Activated CD4-positive, alpha-beta T cell treated with anti-CD3 and anti-CD28 coated beads for 1 hour (primary cell): ENCODE results near the gene FAM3D.
"Not testable (repeated sequence)": the region's sequence is repeated elsewhere in the genome, so short reads cannot be mapped to it uniquely, and the experiment has no call there.

Source experiments
- DNase-seq: peaks from one replicate; pipeline ENCODE4 v3.0.0-alpha.2; 2020

The FAM3D gene, protein sequence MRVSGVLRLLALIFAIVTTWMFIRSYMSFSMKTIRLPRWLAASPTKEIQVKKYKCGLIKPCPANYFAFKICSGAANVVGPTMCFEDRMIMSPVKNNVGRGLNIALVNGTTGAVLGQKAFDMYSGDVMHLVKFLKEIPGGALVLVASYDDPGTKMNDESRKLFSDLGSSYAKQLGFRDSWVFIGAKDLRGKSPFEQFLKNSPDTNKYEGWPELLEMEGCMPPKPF

DNA sequence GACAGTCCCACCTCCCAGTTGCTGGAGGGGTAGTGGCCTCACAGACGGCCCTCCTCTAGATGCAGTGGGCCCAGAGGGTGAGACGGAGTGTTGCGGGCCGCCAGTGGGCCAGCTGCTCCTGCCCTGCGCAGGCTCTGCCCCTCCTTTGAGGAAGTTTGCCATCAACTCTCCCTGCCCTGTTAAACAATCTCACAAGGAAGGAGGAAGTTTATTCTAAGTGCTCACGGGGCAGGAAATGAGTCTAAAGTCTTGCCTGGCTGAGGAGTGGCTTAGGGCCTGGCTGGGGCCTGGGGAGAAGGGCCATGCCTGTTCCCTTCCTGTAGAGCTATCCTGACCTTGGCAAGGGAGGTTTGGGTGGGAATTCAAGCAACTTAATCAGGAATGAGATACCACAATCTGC lies at the start of gene FAM3D:
Gene FAM3D (minus strand): TSS at position 92 of the 400 bp plus-strand sequence. CDS start 11,211 bp downstream, outside the sequence.
- no peak for DNase-seq

DNA sequence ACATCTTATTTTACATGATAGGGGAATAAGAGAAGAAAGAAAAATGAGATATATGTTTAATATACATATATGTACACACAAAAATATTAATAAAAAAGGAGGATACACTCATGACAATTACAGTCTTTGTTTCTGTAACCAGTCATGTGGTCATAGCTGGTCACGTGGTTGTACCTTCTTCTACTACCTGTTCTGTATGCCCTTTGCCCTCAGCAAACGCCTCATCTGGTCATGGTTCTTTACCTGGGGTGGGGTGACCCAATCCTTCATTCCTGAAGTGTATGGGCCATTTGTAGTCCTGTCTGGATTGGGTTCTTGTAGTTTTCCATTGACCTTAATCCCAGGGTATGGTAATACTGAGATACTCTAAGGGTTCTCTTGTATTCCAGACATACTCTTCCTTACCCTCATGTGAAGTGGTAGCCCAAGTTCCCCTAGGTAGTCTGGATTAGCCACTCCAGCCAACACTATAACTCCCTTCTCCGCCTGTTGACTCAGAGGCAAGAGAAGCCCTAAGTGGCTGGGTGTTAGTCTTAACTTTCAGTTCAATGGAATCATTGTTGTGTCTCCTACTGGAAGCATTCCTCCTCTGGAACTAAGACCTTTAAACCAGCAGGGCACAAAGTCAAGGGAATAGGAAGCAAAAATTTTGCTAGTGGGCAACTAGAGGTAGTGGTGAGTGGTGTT lies 47.3 kb upstream of the FAM3D start:
- DNase-seq = no peak

DNA sequence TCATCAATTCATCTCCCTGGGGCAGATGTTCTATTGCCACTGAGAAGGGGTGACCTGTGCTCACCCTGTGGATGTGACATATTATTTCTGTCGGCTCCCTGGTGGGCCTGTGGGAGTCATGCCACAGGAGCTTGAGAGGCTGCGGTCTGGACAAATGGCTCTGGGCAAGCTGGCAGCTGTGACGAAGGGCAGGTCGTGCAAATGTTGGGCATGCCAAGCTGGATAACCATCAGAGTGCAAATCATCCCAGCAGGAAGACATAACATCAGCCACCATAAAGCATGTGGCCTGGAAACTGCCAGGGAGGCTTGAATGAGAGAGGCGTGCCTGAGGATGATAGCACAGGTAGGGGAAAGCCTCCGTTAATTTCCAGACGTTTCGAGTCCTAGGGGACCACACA lies 45.3 kb upstream of the FAM3D start:
- DNase-seq = no peak

DNA sequence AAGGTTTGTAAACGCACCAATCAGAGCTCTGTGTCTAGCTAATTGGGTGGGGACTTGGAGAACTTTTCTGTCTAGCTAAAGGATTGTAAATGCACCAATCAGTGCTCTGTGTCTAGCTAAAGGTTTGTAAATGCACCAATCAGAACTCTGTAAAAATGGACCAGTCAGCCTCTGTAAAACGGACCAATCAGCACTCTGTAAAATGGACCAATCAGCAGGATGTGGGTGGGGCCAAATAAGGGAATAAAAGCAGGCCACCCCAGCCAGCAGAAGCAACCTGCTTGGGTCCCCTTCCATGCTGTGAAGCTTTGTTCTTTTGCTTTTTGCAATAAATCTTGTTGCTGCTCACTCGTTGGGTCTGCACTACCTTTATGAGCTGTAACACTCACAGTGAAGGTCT lies 42.4 kb upstream of the FAM3D start:
- DNase-seq = not testable (repeated sequence)

DNA sequence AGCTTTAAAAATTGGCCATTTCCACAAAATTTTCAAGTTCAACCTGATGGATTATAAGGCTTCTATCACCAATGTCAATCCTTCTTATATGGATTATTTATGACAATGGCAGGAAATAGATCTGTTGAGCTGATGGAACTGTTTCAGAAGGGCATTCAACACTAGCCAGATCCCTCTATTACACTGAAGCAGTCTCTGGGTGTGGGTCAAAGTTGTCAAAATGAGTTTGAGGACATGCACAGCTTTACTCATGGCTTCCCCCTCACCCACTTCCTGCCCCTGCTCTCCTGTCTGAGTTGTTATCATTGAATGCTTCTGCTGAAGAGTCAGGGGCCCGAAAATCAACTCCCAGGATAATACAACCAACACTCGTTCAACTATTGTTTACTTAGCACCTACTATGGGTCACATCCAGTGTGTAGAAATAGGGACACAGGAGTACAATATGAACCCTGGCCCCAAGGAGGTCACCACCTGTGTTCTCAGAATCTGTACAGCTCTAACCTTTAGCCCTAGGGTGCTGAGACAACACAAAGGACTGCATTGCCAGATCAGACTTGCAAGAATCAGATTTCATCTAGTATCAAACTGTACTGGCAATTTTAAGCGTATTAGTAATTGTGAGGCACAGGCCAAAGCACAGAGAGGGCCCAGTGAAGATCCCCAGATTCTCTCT lies 41.7 kb upstream of the FAM3D start:
- no peak for DNase-seq

DNA sequence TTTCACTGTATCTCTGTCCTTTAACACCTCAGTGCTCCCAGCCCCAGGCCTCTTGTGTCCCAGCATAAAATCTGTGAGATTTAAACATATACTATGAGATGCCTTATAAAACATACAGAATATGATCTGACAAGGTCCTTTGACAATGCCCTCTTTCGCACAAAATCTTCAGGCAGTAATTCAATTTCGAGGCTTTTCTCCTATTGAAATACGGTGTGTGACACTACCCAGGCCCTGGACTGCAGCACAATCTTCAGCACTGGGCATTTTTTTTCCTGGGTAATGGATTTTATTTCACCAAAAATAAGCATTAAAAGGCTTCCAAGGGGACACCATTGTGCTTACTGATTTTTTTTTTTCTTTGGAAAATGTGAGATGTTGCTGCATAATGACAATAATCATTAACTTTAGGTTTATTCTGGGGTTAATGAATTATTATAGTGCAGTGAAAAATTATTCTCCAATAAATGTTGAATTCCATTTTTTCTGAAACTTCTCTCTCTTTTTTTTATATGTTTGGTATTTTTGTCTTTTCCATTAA lies 40.9 kb upstream of the FAM3D start:
- no peak for DNase-seq

DNA sequence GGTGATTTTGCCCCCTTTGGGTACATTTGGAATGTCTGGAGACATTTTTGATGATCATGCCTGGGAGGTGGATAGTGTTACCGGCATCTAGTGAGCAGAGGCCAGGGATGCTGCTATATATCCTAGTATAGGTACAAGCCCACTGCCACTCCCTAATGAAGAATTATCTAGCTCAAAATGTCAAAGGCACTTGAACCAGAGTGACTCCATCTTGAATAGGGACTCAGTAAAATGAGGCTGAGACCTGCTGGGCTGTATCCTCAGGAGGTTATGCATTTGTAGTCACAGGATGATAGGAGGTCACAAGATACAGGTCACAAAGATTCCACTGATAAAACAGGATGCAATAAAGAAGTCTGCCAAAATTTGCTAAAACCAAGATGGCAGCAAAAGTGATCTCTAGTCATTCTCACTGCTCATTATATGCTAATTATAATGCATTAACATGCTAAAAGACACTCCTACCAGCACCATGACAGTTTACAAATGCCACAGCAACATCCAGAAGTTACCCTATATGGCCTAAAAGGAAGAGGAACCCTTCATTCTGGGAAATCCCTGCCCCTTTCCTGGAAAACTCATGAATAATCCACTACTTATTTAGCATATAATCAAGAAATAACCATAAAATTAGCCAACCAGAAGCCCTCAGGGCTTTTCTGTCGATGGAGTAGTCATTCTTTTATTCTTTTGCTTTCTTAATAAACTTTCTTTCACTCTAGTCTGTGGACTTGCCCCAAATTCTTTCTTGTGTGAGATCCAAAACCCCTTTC lies 40.0 kb upstream of the FAM3D start:
- no peak for DNase-seq

DNA sequence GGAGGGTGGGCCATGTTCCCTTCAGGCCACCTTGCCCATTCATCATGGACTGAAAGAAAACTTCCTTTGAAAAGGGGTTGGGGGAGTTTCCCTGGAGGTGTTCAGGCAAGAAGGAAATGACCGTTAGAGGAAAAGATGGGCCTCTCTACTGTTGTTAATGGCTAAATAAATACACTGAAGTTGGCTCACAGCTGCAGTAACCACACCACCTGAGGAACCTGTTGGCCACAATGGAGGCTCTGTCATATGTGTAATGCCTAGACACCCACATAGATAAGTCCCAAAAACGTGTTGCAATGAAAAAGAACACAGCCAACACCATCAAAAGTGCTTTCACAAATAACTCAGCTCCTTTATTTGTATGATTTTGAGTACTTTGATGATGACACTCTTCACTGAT lies 38.2 kb upstream of the FAM3D start:
- DNase-seq = no peak

DNA sequence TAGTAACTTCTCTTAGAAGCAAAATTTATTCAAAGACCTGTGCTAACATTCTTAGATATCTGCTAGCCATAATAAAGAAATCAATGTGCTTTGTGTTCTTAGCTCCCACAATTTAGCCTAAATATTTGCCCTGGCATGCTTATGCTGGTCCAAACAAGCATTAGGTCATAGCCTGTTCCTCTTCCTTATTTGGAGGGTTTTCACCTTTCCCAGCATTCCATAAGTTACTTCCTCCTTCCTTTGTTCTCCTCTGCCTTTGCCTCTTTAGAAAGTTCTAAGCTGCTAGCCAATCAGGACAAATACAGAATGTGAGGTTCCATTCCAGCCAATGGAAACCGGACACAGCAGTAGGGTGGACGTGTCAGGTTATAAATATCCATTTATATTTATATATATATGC lies 37.7 kb upstream of the FAM3D start:
- DNase-seq = not testable (repeated sequence)

DNA sequence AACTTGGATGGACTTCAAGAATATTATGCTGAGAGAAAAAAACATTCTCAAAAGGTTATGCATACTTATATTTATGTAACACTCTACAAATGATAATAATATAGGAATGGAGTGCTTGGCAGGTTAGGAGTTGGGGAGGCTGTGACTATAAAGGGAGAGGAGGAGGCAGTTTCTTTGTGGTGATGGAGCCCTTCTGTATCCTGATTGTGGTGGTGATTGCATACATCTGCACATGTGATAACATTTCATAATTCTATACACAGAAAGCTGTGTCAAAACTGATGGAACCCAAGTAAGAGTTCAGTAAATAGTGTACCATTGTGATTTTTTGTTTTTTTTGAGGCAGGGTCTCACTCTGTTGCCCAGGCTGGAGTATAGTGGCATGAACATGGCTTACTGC lies 31.7 kb upstream of the FAM3D start:
- DNase-seq = no peak

DNA sequence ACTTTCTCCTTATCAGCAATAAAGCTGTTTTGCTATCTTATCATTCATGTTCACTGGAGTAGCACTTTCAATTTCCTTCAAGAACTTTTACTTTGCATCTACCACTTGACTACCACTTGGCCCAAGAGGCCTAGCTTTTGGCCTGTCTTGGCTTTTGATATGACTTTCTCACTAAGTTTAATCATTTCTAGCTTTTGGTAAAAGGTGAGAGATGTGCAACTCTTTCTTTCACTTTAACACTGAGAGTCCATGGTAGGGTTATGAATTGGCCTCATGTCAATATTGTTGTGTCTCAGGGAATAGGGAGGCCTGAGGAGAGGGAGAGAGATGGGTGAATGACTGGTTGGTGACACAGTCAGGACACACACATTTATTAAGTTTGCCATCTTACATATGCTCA lies 31.0 kb upstream of the FAM3D start:
- DNase-seq = no peak

DNA sequence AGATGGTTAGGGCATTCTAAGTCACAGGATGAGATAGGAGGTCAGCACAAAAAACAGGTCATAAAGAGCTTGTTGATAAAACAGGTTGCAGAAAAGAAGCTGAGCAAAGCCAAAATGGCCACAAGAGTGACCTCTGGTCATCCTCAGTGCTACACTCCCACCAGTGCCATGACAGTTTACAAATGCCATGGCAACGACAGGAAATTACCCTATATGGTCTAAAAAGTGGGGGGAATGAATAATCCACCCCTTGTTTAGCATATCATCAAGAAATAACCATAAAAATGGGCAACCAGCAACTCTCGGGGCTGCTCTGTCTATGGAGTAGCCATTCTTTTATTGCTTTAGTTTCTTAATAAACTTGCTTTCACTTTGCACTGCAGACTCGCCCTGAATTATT lies 30.2 kb upstream of the FAM3D start:
- DNase-seq = not testable (repeated sequence)

DNA sequence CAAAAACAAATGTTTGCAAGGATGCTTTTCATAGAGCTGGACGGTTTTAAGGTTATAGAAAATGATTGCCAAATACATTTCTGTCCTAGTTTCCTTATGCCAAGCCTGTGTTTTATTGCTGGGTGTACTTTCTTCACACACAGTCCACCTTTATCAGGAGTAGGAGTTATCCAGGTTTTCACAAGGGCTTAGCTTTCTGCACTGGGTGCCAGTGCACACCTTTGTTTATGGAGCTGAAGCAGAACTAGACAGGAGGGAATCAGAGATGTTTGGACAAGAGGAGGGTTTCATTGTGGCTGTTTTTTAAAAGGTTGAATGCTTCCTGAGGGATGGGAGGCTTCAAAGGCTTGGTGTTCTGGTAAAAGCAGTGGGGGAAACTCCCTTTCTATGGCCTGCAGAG lies 29.5 kb upstream of the FAM3D start:
- no peak for DNase-seq

DNA sequence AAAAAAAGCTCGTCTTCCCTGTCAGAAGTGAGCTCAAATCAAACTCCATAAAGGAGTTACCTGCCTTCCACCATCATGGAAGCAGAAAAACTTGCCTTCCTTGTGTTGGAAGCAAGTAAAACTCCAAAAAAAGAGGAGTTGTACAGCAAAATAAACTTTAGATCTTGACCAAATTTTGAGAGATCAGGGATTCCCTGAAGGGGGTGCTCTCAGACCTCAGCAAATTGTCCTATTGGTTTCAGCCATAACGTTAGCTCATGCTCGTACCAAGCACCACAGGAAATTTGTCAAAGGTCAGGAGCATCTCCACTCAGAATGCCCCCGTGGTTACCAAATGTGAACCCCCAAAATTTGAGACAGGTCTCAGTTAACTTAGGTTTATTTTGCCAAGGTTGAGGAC lies 28.7 kb upstream of the FAM3D start:
- DNase-seq = not testable (repeated sequence)

DNA sequence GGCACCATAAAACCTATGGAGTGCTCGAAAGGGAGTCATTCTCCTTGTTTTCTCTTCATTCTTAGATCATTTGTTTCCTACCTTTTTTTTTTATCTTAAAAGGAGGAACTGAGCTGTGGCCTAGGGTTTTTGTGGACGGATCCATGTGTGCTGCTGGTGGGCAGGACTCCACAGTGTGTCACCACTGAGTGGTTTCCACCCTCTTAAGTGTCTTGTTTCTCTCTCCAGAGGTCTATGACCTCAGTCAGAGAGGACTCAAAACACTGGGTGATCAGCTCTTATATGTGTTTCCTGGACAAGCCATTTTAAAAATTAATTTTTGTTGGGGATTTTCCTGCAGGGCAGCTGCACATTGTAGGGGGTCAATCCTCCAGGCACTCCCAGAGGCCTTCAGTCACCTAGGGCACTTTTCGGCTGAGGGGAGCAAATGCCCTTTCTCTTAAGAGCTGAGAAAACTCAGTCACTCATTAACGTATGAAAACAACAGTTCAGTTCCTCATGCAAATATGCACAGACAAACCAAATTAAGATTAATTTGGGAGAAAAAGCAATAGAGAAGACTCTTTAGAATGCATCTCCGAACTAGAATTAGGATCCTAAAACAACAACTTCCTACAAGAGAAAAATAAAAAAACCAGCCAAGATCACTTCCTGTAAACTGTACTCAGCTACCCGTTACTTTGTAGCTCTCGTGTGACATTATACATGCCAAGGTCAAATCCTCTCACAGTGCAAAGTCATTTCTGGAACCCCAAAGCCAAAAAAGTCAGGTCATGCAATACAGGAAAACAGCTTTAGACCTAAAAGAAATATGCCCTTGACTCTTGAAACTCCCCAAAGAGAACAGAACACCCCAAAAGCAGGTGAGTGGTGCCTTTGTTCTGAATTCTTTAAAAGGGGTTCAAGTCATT lies 27.6 kb upstream of the FAM3D start:
- DNase-seq = no peak

DNA sequence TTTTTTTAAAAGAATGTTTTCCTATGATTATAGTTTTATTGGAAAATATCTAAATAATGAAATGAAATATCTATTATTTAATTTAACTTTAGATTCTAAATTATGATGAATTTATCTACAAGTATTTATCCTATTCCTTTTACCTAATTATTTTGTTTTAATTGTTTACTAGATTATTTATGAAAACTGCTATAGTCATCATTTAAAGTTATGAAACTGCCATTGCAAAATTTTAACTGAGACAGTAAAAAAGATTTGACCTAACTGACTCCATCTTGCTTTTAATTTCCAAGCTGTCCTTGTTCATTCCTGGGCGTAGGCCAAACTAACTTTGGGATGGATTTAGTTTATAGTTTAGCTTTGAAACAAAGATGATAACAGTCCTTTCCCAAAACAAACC lies 25.9 kb upstream of the FAM3D start:
- DNase-seq = no peak

DNA sequence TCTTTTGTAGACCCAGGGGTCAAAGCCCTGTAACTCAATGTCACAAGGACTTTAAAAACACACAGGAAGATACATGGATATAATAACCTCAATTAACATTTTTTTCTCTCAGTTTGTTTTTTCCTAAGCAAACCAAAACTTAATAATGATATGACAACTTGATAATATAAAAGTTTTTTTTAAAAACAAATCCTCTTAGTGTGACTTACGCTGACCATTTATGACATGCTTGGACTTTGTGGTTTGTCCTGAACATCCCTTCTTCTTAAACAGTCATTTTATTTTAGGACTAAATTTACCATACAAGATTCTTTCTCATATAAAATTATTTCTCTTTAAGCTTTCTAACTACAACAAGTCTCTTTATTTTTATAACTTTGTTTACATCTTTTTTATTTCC lies 25.4 kb upstream of the FAM3D start:
- no peak for DNase-seq

DNA sequence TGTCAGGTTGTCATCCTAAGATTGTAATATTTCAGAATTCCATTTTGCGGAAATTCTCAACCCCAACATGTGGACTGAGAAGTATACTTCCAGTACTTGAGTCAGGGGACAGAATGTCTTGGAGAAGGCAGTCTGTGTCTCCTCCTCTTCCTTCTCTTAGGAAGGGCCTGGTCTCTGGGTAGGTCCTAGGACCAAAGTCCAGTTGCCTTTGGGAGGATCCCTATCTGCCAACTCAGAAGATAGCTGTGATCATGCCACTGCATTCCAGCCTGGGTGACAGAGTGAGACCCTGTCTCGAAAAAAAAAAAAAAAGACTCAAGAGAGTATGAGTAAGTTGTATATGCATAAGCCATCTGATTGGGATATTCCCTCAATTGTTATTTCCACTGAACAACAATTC lies 23.9 kb upstream of the FAM3D start:
- DNase-seq = no peak

DNA sequence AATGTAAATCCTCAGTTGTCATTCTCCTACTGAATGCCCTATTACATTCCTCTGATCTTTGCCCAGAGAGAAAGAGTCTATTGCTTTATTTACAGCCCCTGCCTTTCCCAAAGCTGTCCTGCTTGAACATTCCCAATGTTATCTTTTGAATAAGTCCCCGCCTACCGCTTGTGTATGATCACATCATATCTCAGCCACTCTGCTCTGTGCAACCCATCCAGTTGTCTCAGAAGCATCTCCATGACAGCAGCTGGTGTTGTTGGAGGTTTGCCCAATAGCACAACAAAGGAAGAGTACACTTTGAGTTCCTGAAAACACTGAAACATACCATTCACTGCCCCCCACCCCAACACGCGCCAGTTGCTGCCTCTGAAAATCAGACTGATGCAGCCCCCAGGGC lies 22.0 kb upstream of the FAM3D start:
- DNase-seq = no peak

DNA sequence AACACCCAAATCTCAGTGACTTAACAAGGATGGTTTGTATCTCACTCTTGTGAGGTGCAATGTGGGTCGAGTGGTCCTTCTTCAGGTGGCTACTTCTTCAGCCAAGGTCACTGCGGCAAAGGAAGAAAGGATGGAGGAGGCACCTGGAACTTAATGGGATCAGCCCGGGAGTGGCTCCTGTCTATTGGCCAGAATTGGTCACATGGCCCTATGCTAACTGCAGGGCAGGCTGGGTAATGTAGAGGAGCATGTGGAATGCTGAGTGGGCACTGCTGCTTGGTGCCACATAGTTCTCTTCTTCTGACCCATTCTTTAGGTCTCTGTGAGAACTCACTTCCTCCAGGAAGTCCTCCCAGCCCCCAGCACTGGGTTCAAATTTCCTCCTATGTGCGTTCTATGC lies 20.3 kb upstream of the FAM3D start:
- DNase-seq = no peak

DNA sequence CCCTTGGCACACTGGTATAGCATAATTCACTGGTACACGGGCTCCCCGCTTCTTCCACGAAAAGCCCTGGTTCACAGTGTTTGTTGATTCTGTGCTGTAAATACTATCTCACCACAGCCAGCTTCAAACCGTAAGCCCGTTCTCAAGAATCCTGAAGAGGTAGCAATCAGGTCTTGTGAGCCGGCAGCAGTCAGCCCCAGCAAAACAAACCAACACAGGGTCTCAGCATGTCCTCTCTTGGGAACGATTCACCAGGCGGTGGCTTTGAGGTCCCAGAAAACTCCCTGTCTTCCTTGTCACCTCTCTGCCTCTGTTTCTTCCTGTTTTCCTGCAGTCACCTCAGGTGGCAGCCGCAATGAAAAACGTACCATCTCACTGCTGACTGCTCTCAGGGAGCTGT lies 19.1 kb upstream of the FAM3D start:
- no peak for DNase-seq

DNA sequence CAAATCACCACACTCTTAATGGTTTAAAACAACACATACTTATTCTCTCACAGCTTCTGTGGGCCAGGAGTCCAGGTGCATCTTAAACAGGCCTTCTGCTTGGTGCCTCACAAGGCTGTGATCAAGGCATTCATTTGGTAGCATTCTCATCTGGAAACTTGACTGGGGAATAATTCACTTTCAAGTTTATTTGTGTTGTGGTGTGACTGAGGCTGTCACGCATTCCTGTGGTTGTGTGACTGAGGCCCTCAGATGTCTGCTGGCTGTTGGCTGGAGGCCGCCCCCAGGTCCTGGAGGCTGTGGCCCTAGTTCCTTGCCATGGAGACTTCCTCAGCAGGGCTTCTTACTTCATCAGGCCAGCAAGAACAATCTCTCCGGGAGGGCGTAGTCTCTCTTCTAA lies 16.9 kb upstream of the FAM3D start:
- DNase-seq = no peak
